Measurements from ENCODE around the gene SNAI1.

- TF ChIP-seq CTCF (IDR thresholded peaks at IDR 0.05) (no peak), POLR2AphosphoS5 (IDR thresholded peaks at IDR 0.05; ENCODE audit: low read depth, low read length) (no peak), REST (IDR thresholded peaks at IDR 0.05; ENCODE audit: insufficient read depth in 1 of 2, low read depth in 2 of 2, low read length in 1 of 2) (no peak), SIN3A (IDR thresholded peaks at IDR 0.05; ENCODE audit: borderline replicate concordance, insufficient read depth, low read depth, low read length) (no peak)
Observed at GRCh38 chr20:49993301-49993751, 10.5 kb downstream of the SNAI1 start.

All from Panc1 (cell line).